Stimulated activated CD8-positive, alpha-beta memory T cell treated with anti-CD3 and anti-CD28 coated beads, Interleukin-4, amount 100 ng/mL, for 1 hour (primary cell): ENCODE results near the gene ZNF750.

Experiments
- DNase-seq, 2 donors: peaks; one replicate each; pipeline ENCODE4 v3.0.0-alpha.2; 2020; ENCODE audit warnings: low read depth in 2 of 2, low spot score in 1 of 2

Gene ZNF750

DNA sequence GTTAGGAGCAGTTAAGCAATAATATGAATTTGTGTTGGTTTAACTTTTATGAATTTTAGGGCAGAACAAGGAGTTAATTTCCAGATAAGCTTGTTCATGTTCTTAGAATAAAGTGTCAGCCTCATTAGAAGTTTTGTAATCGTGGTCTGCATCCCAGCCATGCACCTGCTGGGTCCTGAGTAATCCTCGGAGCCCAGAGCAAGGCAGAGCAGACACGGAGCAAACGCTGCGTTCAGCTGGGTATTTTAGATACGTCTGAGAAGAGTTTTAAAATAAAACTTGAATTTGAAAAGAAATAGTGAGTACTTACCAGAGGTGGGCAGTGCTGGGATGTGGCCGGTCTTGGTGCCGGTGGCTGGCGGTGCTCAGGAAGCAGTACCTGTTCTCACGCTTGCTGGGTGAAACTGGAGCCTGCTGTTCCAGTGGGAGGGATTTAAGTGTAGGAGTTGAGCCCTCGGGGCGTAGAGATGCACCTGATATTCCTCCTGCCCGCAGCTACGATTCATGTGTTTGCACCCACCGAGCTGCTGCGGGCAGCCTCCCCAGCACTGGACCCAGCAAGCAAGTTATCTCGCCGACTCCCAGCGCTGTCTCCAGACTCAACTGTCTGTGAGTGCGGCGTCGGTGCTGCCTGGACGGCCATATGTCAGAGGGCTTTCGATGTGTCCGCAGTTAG, at the start of gene ZNF750:
ZNF750 (minus strand) TSS at position 406 of the 676 bp plus-strand sequence. CDS start 7,568 bp downstream, outside the sequence.
- no peak for DNase-seq

DNA sequence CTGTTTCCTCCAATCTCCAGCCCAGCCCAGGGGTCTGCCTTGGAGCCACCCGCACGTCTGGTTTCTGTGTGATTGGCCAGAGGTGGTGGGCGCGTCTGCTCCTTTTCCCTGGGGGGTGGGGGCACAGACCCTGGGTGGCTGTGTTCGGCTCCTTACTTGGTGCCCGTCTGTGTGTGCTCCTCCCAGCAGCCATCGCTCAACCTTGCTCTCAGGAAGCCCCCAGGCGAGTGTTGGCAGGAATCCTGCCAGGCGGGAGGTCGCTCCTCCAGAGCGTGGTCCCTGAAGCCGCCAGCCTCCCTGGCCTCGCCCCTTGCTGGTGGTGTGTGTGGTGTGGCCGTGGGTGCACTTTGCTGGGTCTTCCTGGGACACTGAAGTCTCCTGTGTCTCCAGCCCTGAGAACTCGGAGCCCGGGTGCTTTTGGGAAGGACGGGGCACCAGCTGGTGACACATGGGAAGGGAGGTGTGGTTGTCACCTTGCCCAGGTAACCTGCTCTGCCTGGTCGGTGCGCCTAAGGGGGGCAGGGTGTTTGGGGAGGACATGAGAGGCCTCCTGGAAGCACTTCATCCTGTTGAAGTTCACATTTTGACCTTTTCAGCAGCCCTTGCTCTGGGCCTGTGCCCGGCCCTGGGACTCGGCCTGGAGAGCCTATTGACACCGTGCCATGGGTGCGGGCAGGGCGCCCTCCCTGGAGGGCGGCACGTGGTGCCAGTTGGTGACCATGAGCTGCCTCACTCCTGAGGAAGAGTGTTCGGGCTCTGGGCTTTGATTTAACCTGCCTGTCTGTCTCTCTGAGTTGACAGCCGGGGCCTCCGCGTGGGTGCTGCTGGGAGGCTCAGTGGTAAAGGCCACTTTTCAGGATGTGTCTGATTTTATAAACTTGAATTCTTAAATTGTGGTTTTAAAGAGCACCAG, 49.0 kb upstream of the ZNF750 start:
- DNase-seq, result no peak

DNA sequence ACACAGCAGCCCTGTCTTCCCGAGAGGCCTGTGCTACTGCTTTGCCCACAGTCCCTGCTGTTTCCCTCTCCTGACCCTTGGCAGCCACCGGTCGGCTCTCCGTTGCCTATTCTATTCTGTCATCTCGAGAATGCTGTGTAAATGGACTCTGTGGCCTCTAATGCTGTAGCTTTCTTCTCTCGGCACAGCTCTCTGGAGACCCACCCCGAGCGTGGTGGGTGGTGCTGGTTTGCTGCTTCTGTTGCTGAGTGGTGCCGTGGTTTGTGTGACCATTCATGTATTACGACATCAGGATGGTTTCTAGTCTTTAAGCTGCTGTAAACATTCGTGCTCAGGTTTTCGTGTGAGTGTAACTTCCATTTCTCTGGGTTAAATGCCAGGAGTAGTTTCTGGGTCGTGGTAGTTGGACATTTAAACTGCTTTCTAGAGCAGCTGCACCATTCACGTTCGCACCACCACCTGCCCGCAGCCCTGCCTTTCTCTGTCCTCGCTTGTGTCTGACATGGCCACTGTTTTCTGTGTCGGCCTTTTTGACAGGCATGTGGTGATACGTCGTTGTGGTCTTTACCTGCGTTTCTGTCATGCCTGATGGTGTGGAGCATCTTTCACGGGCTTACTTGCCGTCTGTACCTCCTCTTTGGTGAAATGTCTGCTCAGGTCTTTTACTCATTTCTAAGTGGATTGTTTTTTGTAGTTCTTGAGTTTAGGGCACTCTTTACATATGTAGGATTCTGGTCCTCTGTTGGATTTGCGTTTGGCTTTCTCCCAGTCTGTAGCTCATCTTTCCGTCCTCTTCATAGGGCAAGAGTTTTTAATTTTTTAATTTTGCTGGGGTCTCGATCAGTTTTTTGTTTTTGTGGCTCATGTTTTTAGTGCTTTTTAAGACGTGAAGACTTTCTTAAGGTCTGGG, 47.7 kb upstream of the ZNF750 start:
- DNase-seq, result no peak

DNA sequence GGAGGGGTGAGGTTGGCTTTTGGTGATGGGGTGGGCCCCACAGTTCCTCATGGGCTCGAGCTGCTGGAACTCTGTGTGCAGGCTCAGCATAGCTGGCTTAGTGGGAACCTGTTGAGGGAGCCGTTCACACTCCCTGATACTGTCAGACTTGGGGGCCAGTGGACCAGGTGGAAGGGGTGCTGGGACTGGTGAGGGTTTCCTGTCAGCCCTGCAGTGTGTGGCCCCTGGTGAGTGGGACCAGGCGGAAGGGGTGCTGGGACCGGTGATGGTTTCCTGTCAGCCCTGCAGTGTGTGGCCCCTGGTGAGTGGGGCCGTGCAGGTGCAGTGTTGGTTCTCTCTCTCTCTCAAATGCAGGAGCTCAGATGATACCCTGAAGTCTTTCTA, 45.1 kb upstream of the ZNF750 start:
- DNase-seq, result no peak

DNA sequence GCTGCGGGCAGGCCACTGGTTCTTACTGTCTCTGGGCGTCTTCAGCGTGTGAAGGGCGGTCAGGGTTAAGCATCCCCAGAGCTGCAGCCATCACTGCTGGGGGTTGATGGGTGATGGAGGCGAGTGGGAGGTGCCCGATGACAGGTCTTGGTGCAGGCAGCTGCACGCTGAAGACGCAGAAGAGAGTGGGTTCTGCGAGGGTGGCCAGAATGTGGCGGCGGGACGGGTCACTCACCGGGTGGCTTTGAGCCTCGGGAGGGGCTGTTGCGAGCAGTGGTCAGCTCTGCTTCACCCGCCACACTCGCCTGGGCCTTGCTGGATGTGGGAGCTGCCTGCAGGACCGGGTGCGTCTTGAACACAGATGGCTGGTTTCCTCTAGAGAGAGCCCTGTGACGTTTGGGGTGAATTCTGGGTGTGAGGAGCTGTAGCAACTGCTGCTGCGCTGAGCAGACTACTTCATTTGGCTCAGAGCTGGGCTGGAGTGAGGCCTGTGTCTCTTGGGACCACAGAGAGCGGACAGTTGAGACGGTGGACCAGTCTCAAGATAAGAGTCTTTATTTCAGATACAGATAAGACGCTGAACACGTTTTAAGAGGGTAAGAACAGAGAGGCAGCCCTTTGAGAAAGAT, 44.6 kb upstream of the ZNF750 start:
- DNase-seq, result no peak

DNA sequence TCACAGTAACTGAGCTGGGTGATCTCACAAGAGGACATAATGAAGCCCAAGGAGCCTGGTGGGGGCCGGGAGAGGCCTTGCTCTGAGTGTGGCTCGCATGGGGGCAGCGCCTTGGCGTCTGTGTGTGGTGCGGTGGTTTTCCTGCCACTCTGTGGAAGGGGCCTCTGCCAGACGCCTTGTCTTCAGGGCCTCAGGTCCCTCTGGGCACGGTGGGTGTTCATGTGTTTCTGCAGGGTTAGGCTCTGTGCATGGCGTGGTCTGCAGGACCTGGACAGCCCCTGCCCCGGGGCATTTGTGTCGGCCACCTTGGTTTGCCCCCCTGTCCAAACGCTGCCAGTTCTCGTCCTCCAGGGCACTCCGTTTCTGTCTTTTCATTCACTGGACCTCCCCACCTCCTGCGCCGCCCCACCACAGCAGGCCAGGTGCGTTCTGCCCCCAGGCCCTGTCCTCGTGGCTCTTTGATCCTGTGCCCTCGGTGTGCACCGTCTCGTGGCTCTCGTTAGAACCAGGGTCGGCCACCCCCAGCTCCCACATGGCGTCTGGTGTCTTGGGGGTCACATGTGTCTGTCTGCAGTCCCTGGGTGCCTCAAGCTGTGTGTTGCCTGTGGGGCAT, 43.7 kb upstream of the ZNF750 start:
- no peak for DNase-seq

DNA sequence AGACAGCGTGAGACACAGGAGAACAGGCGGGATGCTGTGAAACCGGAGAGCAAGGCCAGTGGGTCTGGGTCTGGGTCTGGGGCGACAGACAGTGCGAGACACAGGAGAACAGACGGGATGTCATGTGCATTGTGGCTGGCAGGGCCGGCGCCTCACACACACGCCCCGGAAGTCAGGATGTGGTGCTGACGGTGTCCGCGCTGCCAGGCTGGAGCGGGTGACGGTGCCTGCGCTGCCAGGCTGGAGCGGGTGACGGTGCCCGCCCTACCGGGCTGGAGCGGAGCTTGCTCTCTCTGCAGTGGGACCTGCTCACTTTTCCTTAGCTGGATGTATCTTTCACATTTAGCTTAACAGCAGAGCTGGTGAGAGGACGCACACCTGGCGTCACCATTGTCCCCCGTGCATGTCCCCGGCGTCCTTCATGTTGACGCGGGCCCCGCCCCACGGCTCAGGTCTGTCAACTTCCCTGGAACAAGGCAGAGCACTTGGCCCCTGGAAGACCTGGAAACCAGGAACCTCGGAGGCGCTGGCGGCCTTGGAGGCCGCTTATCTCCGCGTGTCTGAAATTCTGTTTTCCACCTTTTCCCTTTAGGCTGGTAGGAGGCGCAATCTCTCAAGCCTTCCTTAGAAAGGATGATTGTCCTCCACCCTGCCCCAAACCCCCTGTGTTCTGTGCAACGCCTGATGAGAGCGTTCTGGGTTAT, 43.0 kb upstream of the ZNF750 start:
- DNase-seq, result peak; percentile 49 to 67

DNA sequence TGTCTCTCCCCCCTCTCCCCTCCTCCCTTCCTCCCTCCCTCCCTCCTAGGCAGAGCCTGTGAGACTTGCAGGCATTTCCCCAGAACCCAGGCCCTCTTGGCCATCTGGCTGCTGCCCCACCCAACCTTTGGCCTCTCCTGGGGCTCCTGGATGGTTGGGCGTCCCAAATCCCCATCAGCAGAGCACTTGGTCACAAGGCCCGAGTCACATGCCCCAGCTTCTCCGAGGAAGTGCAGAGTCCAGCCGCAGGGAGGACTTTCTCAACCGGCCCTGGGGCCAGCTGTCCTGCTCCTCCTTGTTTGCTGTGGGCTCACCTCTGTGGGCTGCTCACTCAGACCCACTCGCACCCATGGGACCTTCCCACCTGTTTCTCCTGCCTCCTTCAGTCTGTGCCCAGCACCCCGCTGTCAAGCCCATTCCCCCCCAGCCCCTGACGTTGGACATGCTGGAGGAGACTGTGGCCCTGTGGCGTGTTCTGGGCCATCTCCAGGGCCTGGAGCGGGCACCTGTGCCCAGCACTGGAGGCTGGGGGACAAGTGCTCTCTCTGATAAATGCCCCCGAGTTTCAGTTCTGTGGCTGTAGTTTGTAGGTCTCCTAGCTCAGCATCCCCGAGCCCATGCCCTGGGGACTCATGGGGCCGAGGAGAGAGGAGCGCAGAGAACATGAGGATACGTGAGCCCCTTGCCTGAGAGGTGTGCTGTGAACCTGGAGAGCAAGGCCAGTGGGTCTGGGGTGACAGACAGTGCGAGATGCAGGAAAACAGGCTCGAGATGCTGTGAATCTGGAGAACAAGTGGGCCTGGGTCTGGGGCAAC, 42.3 kb upstream of the ZNF750 start:
- DNase-seq, result no peak

DNA sequence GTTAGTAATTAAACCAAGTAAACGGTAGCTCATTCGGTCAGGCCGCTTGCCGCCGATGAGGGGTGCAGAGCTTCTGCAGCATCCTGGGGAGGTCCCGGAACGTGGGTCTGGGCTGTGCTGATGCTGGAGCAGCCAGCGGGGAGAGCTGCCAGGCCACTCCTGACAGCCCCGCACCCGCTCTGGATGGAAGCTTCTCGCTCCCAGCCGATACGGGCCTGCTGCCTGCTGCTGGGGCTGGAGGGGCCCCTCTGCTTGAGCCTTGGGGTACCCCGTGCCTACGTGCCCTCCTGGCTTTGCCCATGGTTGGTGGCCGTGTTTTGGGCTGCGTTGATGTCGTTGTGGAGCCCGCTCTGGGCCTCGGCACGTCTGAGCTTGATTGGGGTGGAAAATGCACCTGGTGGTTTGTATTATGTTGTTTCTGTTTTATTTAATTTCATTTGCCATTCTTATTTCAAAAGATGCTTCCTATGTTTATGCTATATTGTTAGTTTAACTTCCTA, 41.6 kb upstream of the ZNF750 start:
- DNase-seq, result no peak

DNA sequence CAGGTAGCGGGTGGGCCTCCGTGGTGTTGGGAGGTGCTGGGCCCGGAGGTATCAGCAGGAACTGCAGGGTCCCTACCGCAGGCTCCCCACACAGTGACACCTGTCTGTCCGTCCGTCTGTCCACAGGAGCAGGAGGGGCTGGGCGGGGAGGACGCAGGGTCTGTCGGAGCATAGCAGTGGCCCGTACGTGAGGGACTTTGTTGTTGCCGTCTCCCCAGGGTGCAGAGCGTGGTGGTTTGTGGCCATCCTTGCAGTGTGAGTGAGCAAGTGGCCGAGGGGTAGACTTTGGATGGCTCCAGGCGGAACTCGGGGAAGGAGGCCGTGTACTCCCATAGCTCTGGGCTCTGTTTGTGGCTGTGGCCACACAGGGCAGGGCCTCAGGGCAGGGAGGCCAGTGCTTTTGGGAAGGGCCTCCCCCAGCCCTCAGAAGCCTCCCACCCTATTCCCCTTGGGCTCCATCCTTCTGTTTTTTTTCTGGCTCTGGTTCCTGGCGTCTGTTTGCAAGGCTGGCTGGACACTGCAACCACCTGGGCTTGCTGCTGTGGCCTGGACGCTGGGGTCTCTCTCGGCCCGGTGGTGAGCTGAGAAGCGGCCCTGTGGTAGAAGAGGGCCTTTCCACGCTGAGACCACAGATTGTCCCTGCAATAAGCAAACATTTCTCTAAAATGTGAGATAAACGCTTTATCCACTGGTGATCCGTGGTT, 41.0 kb upstream of the ZNF750 start:
- no peak for DNase-seq

DNA sequence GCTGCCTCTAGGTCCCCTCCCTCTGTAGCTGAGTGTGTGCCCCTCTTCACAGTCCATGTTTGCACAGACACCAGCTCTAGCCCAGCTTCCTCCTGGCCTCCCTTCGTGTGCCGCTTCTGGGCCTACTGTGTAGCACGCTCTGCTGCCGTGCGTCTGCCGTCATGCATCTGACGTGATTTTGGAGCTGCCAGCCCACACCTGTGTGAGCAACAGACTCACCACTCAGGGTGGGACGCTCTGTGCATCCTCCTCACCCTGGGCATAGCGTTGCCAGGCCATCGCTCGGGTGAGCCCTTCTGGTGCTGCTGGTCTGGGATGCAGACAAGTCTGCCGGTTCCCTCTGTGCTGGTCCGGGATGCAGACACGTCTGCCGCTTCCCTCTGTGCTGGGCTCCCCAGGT, 39.4 kb upstream of the ZNF750 start:
- DNase-seq, result no peak

DNA sequence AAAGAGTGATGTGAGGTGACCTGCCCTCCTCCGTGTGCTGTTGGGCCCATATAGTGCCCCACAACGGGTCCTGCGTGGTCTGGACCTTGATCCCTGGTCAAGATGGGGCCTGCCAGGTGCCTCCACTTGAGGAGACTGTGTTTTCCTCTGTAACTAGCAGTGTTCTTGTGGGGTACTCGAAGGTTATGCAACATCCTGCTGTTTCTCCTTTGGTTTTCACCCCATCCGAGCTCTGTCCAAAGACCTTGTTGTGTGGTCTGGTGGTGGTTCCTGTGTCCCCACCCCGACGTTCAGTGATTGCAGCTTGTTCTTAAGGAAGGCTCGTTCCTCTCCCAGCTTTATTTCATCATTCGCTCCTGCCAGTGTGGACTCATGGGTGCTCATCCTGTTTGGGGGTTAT, 38.7 kb upstream of the ZNF750 start:
- no peak for DNase-seq

DNA sequence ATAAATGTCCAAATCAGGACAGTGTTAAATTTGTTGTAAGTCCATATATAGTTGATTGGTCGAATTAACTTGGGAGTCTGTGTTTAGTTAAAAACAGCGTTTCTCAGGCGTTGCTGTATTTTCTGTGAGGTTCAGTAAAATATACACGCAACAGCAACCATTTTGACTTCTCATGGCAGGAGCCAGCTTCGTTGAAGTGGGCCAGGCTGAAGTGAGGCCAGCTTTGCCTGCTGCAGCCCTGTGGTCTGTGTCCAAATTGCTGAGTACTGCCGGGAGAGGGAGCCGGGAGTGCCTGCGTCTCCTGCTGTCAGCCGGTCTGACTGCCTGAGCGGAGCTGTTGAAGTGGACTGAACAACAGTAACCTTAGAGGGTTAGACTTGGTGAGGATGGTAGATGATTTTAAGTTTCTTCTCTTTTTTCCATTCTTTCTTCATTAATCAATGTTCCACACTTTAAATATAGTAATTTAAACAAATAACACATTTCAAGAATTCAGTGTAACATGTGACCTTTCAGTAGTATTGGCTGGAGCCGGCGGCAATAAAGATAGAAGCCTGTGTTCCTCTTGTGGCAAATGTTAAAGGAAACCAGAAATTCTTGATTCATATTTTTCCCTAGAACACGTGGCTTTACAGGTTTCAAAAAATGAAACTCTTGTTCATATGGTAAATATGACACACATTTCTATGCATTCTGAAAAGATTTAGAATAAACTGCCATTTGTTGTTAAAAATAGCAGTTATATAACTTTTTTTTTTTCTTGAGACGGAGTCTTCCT, 37.0 kb upstream of the ZNF750 start:
- DNase-seq, result no peak

DNA sequence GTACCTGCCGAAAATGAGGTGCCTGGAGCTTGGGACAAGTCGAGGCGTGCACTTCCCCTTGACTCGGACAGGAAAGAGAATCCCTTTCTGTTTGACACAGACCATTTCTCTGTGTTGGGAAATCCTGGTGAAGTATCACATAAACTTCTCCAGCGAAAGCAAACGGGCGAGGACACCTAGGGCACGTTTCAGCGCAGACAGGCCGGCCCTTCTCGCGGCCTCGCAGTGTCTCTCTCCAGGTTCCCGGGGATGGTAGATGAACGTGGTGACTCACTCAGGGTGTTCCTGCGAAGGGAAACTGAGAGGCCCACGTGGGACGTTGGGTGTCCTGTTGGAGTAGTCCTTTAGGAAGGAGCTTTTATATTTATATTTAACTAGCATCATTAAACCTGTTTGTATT, 36.3 kb upstream of the ZNF750 start:
- no peak for DNase-seq

DNA sequence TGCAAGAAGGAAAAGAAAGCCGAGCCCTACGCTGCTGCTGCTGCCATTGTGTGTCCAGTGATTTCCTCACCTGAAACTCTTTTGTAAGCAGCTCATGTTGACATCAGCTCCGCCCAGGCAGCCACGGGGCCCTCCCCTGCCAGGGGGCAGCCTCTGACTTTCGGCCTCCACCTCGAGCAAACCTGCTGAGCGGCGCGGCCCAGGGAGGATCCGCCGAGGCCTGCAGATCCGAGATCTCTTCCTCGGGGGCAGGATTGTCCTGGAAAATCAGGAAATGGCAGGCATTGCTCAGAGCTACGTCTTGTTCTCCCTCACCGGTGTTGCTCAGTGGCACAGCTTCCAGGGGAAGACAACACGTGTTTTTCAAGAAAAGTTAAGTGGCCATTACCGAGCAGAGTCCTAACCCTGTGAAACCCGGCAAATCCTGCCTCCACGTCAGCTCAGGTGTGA, 35.6 kb upstream of the ZNF750 start:
- no peak for DNase-seq

DNA sequence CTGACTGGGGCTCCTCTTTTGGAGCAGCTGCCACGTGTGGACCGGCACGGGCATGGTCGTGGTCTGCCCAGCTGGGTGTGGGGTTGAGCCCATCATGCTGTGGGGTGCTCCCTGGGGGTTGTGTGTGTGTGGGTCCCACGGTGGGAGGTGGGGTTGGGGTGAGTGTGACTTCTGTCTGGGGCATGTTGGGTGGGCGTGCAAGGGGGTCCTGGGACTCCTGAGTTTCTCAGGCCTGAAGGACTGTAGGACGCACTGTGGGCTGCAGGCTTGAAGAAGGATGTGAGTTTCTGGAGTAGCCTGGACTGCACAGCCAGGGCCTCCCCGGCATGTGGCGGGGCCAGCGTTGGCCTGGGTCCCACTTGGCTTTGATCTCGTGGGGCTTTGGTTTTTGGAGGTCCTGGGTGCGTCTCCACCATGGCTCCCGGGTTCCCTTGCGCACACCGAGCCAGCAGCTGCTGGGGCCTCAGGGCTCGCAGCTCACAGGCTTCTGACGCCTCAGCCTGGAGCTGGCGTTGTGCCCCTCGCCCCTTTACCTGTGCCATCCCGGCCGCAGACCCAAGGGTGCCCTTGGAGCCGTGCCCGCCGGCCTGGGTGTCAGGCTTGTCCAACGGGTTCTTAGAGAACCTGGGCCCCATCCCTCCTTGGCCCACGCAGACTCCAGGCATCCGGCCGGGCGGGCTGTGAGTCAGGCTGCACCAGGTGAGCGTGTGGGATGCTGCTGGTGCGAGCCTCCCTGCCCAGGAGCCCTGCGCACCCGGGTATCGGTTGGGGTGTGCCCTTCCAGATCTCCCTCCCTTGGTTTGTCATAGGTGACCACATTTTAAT, 34.4 kb upstream of the ZNF750 start:
- no peak for DNase-seq

DNA sequence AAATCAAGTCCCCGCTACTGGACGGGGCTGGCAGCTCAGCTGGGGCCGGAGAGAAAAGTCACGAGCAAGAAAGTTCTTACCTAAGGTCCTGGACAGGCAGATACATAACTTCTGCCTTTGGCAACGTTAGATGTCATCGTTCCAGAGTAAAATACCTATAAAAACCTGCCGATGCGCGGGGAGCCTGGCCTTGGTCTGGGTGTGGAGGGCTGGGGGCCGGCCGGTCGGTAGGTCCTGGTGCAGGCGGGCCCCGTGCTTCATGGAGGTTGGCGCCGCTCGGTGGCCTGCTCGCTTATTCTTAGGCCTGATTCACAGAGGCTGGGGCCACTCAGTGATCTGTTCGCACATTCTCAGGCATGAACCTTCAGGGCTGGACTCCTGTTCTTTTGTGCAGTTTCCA, 33.7 kb upstream of the ZNF750 start:
- DNase-seq, result no peak
